LNCAP (cell line): ENCODE measurements around the gene CWH43.

Source experiments
- CTCF ChIP-seq: fragments of 450-650 bp; IDR thresholded peaks from 2 replicates; pipeline ENCODE4 v1.5.1; 2017; ENCODE audit warnings: mild to moderate bottlenecking

CWH43 gene

GRCh38 chr4:48963042-48963679, 22.9 kb upstream of the CWH43 start:
- TF ChIP-seq CTCF: peak; percentile 99

GRCh38 chr4:48967101-48967500, 19.0 kb upstream of the CWH43 start:
- no peak for TF ChIP-seq CTCF

GRCh38 chr4:48967631-48968030, 18.4 kb upstream of the CWH43 start:
- TF ChIP-seq CTCF: no peak

GRCh38 chr4:48968814-48969213, 17.3 kb upstream of the CWH43 start:
- no peak for TF ChIP-seq CTCF

GRCh38 chr4:48970471-48970921, 15.6 kb upstream of the CWH43 start:
- TF ChIP-seq CTCF: no peak

GRCh38 chr4:48974979-48975640, 11.0 kb upstream of the CWH43 start:
- no peak for TF ChIP-seq CTCF

- TF ChIP-seq CTCF: no peak
These were observed 10.0 kb upstream of the CWH43 start for GRCh38 chr4:48976041-48976440.
